Putamen (tissue), 1 donor: ENCODE results near the gene FAXC.
"Not testable (repeated sequence)": the region's sequence is repeated elsewhere in the genome, so short reads cannot be mapped to it uniquely, and the experiment has no call there.

Source experiments
- DNase-seq: peaks from one replicate; pipeline ENCODE4 v3.0.0-alpha.2; 2016; ENCODE audit warnings: low spot score

FAXC gene

DNA sequence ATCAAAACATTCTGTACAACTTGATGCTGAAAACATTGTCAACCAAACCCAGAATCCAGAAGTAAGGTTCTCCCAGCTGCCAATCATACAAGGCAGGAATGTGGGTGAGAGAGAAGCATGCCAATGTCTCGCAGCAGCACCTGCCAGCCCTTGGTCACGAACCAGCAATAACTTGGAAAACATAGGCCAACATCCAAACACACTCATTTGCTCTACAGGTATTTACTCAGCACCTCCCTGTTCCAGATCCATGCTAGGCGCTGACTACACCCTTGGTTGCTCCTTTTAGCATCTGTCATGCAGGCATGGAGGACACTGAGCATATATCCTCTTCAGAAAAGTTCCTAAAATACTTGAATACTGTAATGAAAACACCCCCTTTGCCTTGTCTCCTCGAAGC is 63.6 kb downstream of the FAXC start:
- no peak for DNase-seq

DNA sequence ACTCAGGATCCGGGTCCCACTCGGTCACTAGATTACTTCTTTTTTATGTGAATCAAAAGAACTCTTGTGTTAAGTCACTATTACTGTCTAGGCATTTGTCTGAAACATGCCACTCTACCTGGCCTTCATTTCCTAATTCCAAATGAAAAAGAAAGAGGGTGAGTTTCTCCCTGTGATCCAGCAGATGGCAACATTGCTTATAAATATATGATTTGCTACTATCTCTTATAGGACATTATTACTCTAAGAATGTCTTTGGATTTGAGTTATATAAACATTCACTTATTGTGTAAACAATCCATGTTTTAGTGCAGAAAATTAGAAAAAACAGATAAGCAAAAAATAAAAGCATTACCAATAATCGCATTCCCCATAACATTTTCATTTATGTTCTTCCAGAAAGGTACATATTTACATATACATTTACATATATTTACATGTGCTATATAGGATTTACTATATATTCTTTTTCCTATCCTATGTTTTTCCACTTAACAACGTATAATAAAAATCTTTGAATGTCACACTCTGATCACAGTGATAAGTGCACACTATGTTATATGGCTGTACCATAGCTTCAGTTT is 66.9 kb downstream of the FAXC start:
- no peak for DNase-seq

DNA sequence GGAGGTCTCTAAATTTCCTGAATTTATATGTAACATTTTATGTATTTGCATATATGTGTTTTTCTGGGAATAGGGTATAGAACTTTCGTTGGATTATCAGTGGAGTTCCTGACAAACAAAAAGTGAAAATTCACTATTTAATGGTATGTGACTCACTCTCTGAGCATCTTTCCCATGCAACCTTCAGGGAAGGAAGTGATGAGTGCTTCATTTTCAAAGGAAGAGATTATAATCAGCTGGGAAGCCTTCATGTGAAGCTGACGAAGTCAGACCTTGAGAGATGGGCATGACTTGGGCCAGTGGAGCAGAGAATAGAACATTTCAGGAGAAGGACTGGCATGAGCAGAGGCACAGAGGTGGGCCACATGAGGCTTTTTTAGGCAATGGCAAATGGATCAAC is 72.7 kb downstream of the FAXC start:
- DNase-seq: no peak

DNA sequence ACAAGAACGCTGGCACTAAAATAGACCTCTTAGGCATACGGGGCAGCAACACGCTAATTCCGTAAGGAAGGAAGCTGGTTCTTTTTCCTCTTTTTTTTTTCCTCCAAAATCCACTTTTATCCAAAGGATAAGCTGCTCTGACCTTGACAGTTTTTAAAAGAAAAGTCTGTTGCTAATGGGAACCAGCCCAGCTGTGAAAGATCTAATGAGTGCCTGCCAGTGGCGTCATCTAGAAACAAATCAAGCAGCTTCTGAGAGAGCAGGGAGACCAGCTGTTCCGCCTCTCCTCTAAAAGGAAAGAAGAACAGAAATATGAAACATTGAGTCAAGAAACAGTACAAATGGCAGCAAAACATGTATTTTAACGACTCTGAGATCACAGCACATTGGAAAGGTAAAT is 78.6 kb downstream of the FAXC start:
- no peak for DNase-seq

DNA sequence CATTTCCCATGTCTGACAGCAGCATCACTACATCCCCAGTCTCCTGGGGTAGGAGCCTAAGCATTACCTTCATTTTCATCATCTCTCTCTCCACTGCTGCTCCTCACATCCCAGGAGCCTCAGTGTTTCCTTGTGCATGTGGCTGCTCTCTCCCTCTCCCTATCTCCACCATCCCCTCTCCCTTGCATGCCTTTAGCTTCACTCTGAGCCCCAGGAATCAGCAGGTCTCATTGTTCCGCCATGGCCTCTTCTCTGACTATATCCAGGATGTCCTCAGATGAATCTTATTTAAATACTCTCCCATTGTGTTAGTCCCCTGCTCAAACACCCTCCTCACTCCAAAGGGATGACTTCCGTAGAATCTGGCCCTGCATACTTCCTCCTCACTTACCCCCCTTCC is 79.4 kb downstream of the FAXC start:
- DNase-seq: no peak

DNA sequence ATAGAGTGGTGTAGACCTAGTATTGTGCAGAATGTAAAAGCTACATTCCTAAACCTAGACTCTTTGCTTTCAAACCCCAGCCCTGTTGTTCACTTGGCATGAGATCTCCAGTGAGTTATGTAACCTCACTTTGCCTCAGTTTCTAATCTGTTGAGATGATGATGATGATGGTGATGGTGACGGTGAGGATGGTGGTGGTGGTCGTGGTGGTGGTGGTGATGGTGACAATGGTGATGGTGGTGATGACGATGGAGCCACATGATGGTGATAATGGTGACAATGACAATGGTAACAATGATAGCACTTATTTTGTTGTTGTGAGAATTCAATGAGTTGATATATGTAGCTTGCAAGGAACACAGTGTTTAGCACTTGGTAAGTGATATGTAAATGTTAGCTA is 80.3 kb downstream of the FAXC start:
- no peak for DNase-seq

DNA sequence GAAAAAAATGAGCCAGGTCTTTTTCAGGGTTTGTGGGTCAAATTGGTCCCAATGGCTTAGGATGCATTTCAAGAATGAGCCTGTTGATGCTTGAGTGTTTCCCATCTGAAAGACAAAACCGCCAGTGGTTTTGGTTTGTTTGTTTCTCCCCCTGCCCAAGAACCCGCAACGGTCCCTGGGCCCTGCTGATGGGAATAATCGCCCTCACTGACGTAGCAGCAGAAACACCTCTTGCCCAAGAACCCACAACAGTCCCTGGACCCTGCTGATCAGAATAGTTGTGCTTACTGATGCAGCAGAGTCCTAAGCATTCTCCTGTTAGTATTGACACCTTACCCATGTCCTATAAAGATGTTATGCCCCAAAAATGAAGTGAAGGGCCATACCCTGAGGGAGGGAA is 82.5 kb downstream of the FAXC start:
- not testable (repeated sequence) for DNase-seq

DNA sequence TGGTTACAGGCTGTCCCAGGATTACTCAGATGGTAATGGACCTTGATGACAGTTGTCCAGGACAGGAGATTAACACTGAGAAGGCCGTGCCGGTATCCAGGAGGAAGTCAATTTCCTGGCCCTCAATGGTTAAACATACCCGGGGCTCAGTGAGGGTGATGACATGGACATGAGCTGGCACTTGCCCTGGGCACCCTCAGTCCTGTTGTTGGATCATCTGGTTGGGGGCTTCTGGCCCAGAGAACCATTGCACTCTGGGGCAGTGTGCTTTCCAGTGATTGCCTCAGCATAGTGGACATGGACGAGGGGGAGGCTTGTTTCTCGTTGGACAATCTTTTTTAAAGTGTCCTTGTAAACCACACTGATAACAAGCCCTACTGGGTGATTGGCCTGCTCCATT is 84.0 kb downstream of the FAXC start:
- DNase-seq: not testable (repeated sequence)

DNA sequence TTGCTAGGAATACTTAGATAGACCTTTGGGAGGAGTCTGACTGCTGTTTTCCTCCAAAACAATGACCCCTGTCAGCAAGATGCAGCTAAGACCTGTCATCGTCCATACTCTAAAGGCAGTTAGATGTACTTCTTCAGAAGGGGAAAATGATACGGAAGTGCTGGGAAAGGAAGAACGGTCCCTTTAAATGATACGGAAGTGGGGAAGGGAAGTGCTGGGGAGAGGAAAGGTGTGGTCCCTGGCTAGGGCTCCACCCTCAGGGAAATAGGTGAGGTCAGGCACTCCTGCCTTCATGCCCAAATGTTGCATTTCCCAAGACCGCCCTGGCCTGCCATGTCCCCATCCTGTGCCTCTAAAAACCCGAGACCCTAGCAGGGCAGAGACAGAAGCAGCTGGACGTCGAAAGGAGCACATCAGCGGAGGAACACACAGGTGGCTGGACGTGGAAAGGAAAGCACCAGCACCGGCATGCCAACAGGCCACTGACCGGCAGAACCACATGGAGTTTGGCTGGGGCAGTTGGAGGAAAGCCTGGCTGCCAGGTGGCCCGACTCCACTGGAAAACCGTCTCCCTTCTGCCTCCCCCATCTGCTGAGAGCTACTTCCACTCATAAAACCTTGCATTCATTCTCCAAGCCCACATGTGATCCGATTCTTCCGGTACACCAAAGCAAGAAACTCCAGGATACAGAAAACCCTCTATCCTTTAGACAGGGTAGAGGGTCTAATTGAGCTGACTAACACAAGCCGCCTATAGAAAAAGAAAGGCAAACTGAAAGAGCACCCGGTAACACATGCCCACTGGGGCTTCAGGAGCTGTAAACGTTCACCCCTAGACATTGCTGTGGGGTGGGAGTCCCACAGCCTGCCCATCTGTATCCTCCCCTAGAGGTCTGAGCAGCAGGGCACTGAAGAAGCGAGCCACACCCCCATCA is 94.6 kb downstream of the FAXC start:
- DNase-seq: no peak

DNA sequence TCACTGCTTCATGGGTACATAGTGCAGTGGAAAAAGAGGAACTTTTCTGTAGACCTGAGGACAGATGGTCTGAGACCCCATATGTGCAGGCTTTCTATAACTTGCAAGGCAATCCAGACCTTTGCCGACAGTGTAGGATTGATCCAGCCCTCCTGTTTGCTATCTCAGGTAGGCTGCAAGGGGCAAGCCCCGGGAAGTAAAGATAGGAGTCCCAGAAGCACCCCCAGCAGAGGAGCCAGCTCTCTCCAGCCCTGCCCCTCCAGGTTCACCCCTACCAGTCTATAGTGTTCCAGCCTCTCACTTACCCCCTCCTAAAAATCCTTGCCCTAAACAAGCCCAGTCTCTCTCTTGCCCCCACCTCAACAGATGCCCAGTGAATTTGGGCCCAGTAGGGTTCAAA is 96.2 kb downstream of the FAXC start:
- no peak for DNase-seq

DNA sequence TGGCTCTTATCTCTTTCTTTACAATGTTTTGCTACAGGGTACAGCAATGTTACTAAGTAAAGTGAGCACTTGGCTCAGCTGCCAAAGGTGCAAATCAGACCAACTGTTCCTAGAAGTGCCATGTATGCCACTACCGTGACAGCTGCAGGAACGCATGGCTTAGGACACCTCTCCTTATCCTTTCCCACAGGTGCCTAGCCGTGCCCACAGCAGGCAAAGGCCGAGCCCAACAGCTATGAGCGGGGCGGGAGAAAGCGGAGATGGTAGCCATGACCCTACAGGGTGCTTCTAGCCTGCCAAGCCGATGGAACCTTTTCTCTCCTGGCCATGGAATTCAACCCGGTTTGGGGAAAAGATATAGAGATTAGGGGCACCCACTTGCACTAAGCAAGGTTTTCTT is 97.1 kb downstream of the FAXC start:
- DNase-seq: no peak

DNA sequence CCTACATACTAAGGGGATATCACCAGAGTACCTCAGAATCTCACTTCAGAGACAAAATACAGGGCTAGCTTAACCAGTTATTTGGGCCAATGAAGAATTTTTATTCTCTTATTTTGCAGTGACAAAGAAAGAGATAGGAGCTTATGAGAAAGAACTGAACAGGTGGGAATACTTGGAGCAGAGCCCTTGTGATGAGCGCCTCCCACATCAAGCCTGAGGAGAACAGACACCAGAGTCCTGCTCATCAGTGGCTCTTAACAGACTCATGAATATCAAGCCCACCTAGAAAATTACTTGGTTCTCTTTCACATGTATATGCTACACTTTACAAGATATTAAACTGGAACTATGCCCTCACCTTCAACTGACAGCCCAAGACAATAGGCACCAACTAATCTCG is 99.0 kb downstream of the FAXC start:
- no peak for DNase-seq

DNA sequence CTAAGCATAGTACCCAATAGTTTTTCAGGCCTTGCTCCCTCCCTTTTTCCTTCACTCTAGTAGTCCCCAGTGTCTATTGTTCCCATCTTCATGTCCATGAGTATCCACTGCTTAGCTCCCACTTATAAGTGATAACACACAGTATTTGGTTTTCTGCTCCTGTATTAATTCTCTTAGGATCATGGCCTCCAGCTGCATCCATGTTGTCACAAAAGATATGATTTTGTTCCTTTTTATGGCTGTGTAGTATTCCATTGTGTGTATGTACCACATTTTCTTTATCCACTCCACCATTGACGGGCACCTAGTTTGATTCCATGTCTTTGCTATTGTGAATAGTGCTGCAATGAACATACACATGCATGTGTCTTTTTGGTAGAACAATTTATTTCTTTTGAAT is 102.9 kb downstream of the FAXC start:
- DNase-seq: no peak

DNA sequence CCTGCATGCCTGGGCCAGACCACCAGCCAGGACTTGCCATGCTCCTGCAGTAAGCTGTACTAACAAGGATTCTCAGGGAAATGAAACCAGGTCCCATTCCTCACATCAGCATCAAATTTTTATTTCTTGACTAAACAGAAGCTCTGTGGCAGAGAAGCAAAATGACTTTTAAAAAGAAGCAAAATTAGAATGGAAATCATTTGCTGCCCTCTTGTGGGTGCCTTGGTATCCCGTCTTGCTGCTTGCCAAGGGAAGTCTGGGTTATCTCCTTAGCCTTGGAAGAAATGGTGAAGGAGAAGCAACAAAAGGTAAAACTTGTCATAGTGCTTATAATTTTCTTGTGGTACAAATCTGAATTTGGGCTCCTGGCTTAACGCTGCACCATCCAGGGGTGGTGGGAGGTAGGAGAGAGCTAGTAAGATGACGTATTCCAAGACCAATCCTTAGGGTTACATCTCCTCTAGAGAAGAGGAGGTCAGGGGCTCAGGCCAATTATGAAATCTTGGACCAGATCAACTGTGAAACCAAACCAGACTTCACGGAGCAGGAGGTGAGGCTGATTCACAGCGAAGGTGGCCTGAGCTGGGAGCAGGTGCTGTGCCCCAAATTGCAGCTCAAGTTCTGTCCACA is 107.5 kb downstream of the FAXC start:
- DNase-seq: peak; percentile 25

DNA sequence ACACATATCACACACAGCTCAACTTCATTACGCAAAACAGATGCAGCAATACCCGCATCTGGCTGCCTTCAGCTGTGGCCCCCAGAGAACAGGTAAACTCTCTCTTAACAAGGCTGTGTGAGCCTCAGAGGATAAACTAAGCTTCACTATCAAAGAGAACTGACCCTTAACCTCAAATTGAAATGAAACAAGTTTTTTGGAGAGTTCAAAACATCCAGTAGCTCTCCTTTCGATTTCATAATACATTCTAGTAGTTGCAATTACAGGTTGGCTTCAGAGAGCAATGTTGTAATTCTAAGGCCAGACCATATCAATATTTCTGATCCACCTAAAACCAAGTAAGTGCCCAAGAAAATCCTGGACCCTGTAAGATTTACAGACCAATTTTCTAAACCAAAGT is 113.5 kb downstream of the FAXC start:
- no peak for DNase-seq

DNA sequence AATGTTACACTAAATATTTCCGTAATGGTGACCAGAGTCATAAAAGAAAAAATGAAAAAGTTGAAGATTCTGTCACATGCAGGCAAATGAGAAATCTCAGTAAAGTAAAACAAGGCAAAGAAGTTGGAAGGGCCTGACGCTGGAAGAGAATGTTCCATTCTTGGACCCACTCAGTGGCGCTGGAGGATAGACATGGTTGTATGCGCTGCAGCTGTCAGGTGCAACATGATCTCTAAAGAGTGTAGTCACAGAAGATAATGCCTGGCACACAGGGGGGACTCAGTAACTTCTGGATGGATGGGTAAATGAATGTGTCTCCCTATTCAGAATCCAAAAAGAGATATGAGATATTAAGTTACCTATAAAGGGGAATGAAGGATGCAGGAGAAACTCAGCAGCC is 116.3 kb downstream of the FAXC start:
- DNase-seq: no peak

DNA sequence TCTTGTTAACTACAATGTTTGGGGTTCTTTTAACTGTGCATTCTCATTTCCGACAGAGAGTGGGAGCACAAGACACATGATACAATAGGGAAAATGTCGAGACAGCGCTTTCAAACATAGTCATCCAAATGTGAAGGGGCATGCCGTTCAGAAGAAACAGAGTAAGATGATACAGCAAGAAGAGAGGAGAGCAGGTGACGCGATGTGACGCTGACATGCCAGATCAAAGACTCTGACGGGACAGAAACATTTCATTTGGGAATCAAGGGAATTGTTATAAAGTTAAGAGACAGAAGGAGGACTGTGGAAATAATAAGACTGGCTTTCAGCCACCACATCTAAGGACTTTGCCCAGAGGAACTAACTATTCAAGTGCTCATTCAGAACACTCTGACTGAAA is 117.4 kb downstream of the FAXC start:
- no peak for DNase-seq

DNA sequence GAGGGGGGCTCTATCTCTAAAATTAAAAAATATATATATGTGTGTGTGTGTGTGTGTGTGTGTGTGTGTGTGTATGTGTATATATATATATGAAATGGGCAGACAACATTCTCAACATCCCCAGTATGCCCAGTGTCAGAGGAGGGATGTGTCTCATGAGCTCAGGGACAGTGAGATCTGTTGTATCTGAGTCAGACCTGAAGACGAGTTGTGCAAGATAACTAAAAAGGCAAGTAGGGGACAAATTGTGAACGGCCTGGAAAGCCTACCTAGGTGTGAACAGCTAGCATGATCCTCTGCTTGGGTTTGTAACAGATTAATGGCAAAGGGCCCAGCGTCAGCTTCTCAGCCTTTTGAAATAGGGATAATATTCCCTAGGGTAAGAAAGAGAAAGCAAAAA is 124.3 kb downstream of the FAXC start:
- DNase-seq: no peak
